Measurements from ENCODE around the gene DMTF1. TPM values are rescaled to one million over a fixed set of nuclear protein-coding genes. Genes with fewer than 3 reads are reported as not detected.

Gene DMTF1, protein sequence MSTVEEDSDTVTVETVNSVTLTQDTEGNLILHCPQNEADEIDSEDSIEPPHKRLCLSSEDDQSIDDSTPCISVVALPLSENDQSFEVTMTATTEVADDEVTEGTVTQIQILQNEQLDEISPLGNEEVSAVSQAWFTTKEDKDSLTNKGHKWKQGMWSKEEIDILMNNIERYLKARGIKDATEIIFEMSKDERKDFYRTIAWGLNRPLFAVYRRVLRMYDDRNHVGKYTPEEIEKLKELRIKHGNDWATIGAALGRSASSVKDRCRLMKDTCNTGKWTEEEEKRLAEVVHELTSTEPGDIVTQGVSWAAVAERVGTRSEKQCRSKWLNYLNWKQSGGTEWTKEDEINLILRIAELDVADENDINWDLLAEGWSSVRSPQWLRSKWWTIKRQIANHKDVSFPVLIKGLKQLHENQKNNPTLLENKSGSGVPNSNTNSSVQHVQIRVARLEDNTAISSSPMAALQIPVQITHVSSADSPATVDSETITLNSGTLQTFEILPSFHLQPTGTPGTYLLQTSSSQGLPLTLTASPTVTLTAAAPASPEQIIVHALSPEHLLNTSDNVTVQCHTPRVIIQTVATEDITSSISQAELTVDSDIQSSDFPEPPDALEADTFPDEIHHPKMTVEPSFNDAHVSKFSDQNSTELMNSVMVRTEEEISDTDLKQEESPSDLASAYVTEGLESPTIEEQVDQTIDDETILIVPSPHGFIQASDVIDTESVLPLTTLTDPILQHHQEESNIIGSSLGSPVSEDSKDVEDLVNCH
- 111 and 123 TPM in 2 replicates for total RNA-seq (2014; rRNA removed; shearing (Covaris generic))
- 188 and 197 TPM in 2 replicates for total RNA-seq (2022)
- Bru-seq, nascent RNA, result percentile 98 among the genes with signal in this experiment
- percentile 85 among the genes with signal in this experiment for BruChase-seq, experiment 1, labeled RNA remaining after a 6-hour chase
- percentile 94 among the genes with signal in this experiment for BruChase-seq, experiment 2, labeled RNA remaining after a 2-hour chase
- long read RNA-seq, transcript DMTF1-201 (18 exons, 3,801 nt), result major isoform, 21 of 79 reads
- long read RNA-seq, transcript DMTF1-227 (18 exons, 3,915 nt), result minor isoform, 5 of 79 reads
- long read RNA-seq, partial matches to known transcripts, result 13 of 79 reads
- long read RNA-seq, other reads (novel, unspliced or antisense), result 36 of 79 reads

GRCh38 chr7:87152112-87152896 lies at the start of gene DMTF1:
TSS of gene DMTF1 (plus strand) at chr7:87152453. CDS start at chr7:87164942, 12,489 bp downstream.
- POLR2A ChIA-PET, result interaction anchor here (0.6 to 10.6 kb wide), 21 partner anchors 9 to 841 kb away, joined by 3 to 192 read pairs (median 4); partner anchors contain the start of genes ADAM22, CROT, ELAPOR2 and TMEM243
- Histone ChIP-seq H3K79me2 (ENCODE audit: insufficient read depth, low read depth, low read length) (peaks cover 57% of the 10 kb centered on the region), H4K20me1 (ENCODE audit: insufficient read depth, low read length) (peaks cover 39% of the 10 kb centered on the region), H3K27ac (ENCODE audit: low read depth, low read length, poor library complexity, severe bottlenecking) (peak within 1 kb of the TSS; percentile 81), H3K36me3 (ENCODE audit: insufficient read depth, low read length) (peaks cover 42% of the 10 kb centered on the region), H3K9me3 (ENCODE audit: low read length) (peaks cover 5% of the 10 kb centered on the region; the same call in 1 of the 2 replicates), H3K9me2 (ENCODE audit: insufficient read depth, low read length) (no peaks in the 10 kb centered on the region), H2AFZ (ENCODE audit: low read length) (peak within 1 kb of the TSS; percentile 87), H3K4me1 (ENCODE audit: insufficient read depth, low read length, poor library complexity, severe bottlenecking) (peaks cover 47% of the 10 kb centered on the region), H3K4me2 (ENCODE audit: low read length) (peak within 1 kb of the TSS; percentile 83), H3K4me3 (ENCODE audit: low read depth, low read length, poor library complexity, severe bottlenecking) (peak within 1 kb of the TSS; percentile 93)
- intact Hi-C loops (cut with micrococcal nuclease; ENCODE audit: unreplicated experiment), result loop anchor here (1.0 to 5.0 kb wide), 6 partner anchors 67 to 940 kb away; partner anchors contain the start of genes CROT, ELAPOR2 and TMEM243
- peak; percentile 93 for DNase-seq (ENCODE audit: low spot score)
- CTCF ChIA-PET (ENCODE audit: unreplicated experiment), result interaction anchor here (0.5 to 1.2 kb wide), 2 partner anchors 67 to 1068 kb away, joined by 3 to 8 read pairs; partner anchors contain the start of gene TMEM243
- no TSS peak for BruUV-seq (replicated peaks)
- TF ChIP-seq EZH2phosphoT487 (IDR thresholded peaks at IDR 0.05; ENCODE audit: borderline replicate concordance, low read depth, low read length) (no peak), CTCF (conservative IDR thresholded peaks at IDR 0.05; ENCODE audit: low read length) (no peak)

GRCh38 chr7:87105401-87105800 lies 46.9 kb upstream of the DMTF1 start:
- H3K4me2 ChIP-seq (ENCODE audit: low read length), result no peak overlapping the region
- ChIA-PET POLR2A (no interaction called here), CTCF (ENCODE audit: unreplicated experiment) (no interaction called here)
- no peak overlapping the region for H3K4me3 ChIP-seq (ENCODE audit: low read depth, low read length, poor library complexity, severe bottlenecking)
- H3K9me2 ChIP-seq (ENCODE audit: insufficient read depth, low read length), result no peaks in the 10 kb centered on the region
- TF ChIP-seq CTCF (conservative IDR thresholded peaks at IDR 0.05; ENCODE audit: low read length), result no peak
- no peak for TF ChIP-seq EZH2phosphoT487 (IDR thresholded peaks at IDR 0.05; ENCODE audit: borderline replicate concordance, low read depth, low read length)
- intact Hi-C loops (cut with micrococcal nuclease; ENCODE audit: unreplicated experiment), result no loop called here
- H4K20me1 ChIP-seq (ENCODE audit: insufficient read depth, low read length), result no peaks in the 10 kb centered on the region
- no peaks in the 10 kb centered on the region for H3K9me3 ChIP-seq (ENCODE audit: low read length)
- H3K27ac ChIP-seq (ENCODE audit: low read depth, low read length, poor library complexity, severe bottlenecking), result no peak overlapping the region
- no peaks in the 10 kb centered on the region for H3K79me2 ChIP-seq (ENCODE audit: insufficient read depth, low read depth, low read length)
- no peaks in the 10 kb centered on the region for H3K4me1 ChIP-seq (ENCODE audit: insufficient read depth, low read length, poor library complexity, severe bottlenecking)
- no peaks in the 10 kb centered on the region for H3K36me3 ChIP-seq (ENCODE audit: insufficient read depth, low read length)
- BruUV-seq (replicated peaks), result no TSS peak
- H2AFZ ChIP-seq (ENCODE audit: low read length), result no peak overlapping the region
- no peak for DNase-seq (ENCODE audit: low spot score)
